K562 (cell line): Measurements from ENCODE around the gene BGLAP. TPM values are rescaled to one million over a fixed set of nuclear protein-coding genes. Genes with fewer than 3 reads are reported as not detected.

Experiments used
- ARID1B ChIP-seq: fragments of 450-650 bp; IDR thresholded peaks from 2 replicates; pipeline ENCODE4 v1.6.1; 2016; ENCODE audit warnings: antibody characterized with exemption, mild to moderate bottlenecking, inconsistent platforms
- ARNT ChIP-seq, 2 experiments: fragments of 450-650 bp; IDR thresholded peaks; 2 replicates each; pipeline ENCODE4 v1.6.1; 2016; ENCODE audit warnings: mild to moderate bottlenecking in 1 of 2
- CXXC5 ChIP-seq: fragments of 250-450 bp; sonication (Bioruptor Pico); IDR thresholded peaks from 2 replicates; pipeline ENCODE4 v1.8.0; 2022; ENCODE audit warnings: inconsistent platforms, mild to moderate bottlenecking, moderate library complexity
- DACH1 ChIP-seq: fragments of 450-650 bp; IDR thresholded peaks from 2 replicates; pipeline ENCODE4 v1.6.1; 2018; ENCODE audit not compliant: partially characterized antibody
- DNMT1 ChIP-seq: fragments of 450-650 bp; IDR thresholded peaks from 2 replicates; pipeline ENCODE4 v1.6.1; 2016; ENCODE audit warnings: antibody characterized with exemption, mild to moderate bottlenecking
- HCFC1 ChIP-seq: IDR thresholded peaks from 2 replicates; pipeline ENCODE4 v1.6.1; 2012; ENCODE audit warnings: low read depth, low read length, improper control_type of control experiment
- HDAC8 ChIP-seq: fragments of 450-650 bp; IDR thresholded peaks from 2 replicates; pipeline ENCODE4 v1.6.1; 2016; ENCODE audit warnings: mild to moderate bottlenecking, missing genetic modification characterization, moderate library complexity, missing compliant biosample characterization
- MCM5 ChIP-seq: fragments of 450-650 bp; IDR thresholded peaks from 2 replicates; pipeline ENCODE4 v1.6.1; 2016; ENCODE audit warnings: low read depth
- NONO ChIP-seq, 2 experiments: fragments of 200-400 bp in 1 of 2; fragments of 450-650 bp in 1 of 2; formaldehyde crosslinking in 1 of 2; IDR thresholded peaks; 2 replicates each; pipeline ENCODE4 v1.6.1; 2017; ENCODE audit warnings: low read depth in 2 of 2, mild to moderate bottlenecking in 2 of 2, moderate library complexity in 2 of 2, low read length in 1 of 2
- SMARCB1 ChIP-seq: IDR thresholded peaks from 2 replicates; pipeline ENCODE4 v1.6.1; 2011; ENCODE audit warnings: improper control_type of control experiment, low read depth; ENCODE audit not compliant: insufficient read length
- SRF ChIP-seq, 2 experiments: fragments of 250-450, 450-650 bp in 1 of 2; sonication (Bioruptor Pico) in 1 of 2; sonication (generic) in 1 of 2; formaldehyde crosslinking; IDR thresholded peaks; 2 replicates each; pipeline versions ENCODE4 v1.5.0 to v1.5.1; 2020 to 2022; ENCODE audit warnings: mild to moderate bottlenecking in 1 of 2, missing genetic modification reagents in 1 of 2
- polyA plus RNA-seq, 8 experiments: library from polyadenylated mRNA; depleted of rRNA in 4 of 8; stranded (reverse) in 5 of 8; unstranded in 3 of 8; fragments of >200 nt; fragmentation: Nextera tagmentation in 2 of 8; fragmentation: Illumina TruSeq in 1 of 8; extraction: Ambion mirVana in 2 of 8; extraction: Trizol in 1 of 8; gene quantifications; 2 replicates each; pipeline versions ENCODE4 v1.2.1 to v1.2.3, GENCODE V29; 2011 to 2014; ENCODE audit warnings: inconsistent platforms in 1 of 8, missing spikeins in 1 of 8
- total RNA-seq, 7 experiments: library from RNA; depleted of rRNA in 6 of 7; stranded (reverse); fragments of >200 nt in 6 of 7; fragmentation: Illumina TruSeq in 2 of 7; extraction: Trizol in 2 of 7; gene quantifications; 2 replicates each; pipeline versions ENCODE4 v1.2.1 to v1.2.3, GENCODE V29; 2011 to 2021; ENCODE audit warnings: low replicate concordance in 1 of 7
- TF ChIP-seq, protein P1 (sequence below): fragments of 450-650 bp; IDR thresholded peaks from 2 replicates; pipeline ENCODE4 v1.6.1; 2018; ENCODE audit not compliant: partially characterized antibody
- TF ChIP-seq, protein P2 (sequence below): IDR thresholded peaks from 2 replicates; pipeline ENCODE4 v1.6.1; 2011; ENCODE audit not compliant: insufficient read length; ENCODE audit errors: extremely low read depth
- TF ChIP-seq, protein P3 (sequence below): fragments of 250-450 bp; sonication (Bioruptor Pico); IDR thresholded peaks from 2 replicates; pipeline ENCODE4 v1.4.0; 2020
- TF ChIP-seq, protein P4 (sequence below): fragments of 250-450 bp; sonication (Bioruptor Pico); IDR thresholded peaks from 2 replicates; pipeline ENCODE4 v1.8.0; 2021; ENCODE audit warnings: borderline replicate concordance, mild to moderate bottlenecking, moderate library complexity; ENCODE audit not compliant: poor library complexity, severe bottlenecking
- TF ChIP-seq, protein P5 (sequence below): fragments of 450-650 bp; IDR thresholded peaks from 2 replicates; pipeline ENCODE4 v1.6.1; 2017; ENCODE audit warnings: antibody characterized with exemption, mild to moderate bottlenecking

BGLAP gene
- total and polyA plus RNA-seq, 9 of the 15 experiments (the other 6 are each of a cell fraction or from before 2014, with no cell fraction given): 0.15 to 1.4 (median 0.28) TPM; not detected in 3

DNA sequence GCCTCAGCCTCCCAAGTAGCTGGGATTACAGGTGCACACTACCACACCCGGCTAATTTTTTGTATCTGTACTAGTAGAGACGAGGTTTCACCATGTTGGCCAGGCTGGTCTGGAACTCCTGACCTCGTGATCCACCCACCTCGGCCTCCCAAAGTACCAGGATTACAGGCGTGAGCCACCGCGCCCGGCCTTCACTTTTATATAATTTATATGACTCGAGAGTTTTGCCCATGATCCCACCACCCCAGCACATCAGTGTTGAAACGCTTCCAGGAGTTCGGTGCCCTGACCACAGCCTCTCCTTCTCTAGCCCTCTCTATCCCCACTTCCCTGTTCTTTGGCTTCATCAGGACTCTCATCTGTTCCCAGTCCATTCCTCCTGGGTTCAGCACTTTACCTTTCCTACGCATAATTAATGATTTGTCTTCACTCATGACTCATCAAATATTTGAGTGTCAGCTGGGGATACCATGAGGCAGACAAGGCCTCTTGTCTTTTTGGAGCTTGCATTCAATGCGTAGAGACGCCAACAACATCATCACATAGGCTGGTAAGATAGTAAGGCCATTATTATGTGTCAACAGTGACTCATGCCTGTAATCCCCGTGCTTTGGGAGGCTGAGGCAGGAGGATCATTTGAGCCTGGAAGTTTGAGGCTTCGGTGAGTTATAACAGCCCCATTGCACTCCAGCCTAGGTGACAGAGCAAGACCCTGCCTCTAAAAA, 27.8 kb upstream of the BGLAP start (continued):
- no peak for TF ChIP-seq DNMT1
- TF ChIP-seq HCFC1: no peak
- TF ChIP-seq HDAC8 (tag): no peak
- TF ChIP-seq, protein P1, sequence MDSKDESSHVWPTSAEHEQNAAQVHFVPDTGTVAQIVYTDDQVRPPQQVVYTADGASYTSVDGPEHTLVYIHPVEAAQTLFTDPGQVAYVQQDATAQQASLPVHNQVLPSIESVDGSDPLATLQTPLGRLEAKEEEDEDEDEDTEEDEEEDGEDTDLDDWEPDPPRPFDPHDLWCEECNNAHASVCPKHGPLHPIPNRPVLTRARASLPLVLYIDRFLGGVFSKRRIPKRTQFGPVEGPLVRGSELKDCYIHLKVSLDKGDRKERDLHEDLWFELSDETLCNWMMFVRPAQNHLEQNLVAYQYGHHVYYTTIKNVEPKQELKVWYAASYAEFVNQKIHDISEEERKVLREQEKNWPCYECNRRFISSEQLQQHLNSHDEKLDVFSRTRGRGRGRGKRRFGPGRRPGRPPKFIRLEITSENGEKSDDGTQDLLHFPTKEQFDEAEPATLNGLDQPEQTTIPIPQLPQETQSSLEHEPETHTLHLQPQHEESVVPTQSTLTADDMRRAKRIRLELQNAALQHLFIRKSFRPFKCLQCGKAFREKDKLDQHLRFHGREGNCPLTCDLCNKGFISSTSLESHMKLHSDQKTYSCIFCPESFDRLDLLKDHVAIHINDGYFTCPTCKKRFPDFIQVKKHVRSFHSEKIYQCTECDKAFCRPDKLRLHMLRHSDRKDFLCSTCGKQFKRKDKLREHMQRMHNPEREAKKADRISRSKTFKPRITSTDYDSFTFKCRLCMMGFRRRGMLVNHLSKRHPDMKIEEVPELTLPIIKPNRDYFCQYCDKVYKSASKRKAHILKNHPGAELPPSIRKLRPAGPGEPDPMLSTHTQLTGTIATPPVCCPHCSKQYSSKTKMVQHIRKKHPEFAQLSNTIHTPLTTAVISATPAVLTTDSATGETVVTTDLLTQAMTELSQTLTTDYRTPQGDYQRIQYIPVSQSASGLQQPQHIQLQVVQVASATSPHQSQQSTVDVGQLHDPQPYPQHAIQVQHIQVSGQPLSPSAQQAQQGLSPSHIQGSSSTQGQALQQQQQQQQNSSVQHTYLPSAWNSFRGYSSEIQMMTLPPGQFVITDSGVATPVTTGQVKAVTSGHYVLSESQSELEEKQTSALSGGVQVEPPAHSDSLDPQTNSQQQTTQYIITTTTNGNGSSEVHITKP: no peak
- TF ChIP-seq, protein P2, sequence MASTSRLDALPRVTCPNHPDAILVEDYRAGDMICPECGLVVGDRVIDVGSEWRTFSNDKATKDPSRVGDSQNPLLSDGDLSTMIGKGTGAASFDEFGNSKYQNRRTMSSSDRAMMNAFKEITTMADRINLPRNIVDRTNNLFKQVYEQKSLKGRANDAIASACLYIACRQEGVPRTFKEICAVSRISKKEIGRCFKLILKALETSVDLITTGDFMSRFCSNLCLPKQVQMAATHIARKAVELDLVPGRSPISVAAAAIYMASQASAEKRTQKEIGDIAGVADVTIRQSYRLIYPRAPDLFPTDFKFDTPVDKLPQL: no peak
- no peak for TF ChIP-seq CXXC5 (CRISPR knock-in tag)
- TF ChIP-seq, protein P3, sequence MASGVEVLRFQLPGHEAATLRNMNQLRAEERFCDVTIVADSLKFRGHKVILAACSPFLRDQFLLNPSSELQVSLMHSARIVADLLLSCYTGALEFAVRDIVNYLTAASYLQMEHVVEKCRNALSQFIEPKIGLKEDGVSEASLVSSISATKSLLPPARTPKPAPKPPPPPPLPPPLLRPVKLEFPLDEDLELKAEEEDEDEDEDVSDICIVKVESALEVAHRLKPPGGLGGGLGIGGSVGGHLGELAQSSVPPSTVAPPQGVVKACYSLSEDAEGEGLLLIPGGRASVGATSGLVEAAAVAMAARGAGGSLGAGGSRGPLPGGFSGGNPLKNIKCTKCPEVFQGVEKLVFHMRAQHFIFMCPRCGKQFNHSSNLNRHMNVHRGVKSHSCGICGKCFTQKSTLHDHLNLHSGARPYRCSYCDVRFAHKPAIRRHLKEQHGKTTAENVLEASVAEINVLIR (CRISPR knock-in tag): no peak
- TF ChIP-seq, protein P4, sequence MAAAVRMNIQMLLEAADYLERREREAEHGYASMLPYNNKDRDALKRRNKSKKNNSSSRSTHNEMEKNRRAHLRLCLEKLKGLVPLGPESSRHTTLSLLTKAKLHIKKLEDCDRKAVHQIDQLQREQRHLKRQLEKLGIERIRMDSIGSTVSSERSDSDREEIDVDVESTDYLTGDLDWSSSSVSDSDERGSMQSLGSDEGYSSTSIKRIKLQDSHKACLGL (CRISPR knock-in tag): no peak
- TF ChIP-seq ARNT (IDR thresholded peaks at IDR 0.05): 0 out of 4 replicates have a peak, but pooled peaks of 1 of the 2 experiments have one; percentile 25
- no peak for TF ChIP-seq SMARCB1
- TF ChIP-seq ARID1B: peak; percentile 66
- TF ChIP-seq, protein P5, sequence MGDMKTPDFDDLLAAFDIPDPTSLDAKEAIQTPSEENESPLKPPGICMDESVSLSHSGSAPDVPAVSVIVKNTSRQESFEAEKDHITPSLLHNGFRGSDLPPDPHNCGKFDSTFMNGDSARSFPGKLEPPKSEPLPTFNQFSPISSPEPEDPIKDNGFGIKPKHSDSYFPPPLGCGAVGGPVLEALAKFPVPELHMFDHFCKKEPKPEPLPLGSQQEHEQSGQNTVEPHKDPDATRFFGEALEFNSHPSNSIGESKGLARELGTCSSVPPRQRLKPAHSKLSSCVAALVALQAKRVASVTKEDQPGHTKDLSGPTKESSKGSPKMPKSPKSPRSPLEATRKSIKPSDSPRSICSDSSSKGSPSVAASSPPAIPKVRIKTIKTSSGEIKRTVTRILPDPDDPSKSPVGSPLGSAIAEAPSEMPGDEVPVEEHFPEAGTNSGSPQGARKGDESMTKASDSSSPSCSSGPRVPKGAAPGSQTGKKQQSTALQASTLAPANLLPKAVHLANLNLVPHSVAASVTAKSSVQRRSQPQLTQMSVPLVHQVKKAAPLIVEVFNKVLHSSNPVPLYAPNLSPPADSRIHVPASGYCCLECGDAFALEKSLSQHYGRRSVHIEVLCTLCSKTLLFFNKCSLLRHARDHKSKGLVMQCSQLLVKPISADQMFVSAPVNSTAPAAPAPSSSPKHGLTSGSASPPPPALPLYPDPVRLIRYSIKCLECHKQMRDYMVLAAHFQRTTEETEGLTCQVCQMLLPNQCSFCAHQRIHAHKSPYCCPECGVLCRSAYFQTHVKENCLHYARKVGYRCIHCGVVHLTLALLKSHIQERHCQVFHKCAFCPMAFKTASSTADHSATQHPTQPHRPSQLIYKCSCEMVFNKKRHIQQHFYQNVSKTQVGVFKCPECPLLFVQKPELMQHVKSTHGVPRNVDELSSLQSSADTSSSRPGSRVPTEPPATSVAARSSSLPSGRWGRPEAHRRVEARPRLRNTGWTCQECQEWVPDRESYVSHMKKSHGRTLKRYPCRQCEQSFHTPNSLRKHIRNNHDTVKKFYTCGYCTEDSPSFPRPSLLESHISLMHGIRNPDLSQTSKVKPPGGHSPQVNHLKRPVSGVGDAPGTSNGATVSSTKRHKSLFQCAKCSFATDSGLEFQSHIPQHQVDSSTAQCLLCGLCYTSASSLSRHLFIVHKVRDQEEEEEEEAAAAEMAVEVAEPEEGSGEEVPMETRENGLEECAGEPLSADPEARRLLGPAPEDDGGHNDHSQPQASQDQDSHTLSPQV: peak; percentile 82
- no peak for TF ChIP-seq MCM5
- TF ChIP-seq SRF (CRISPR knock-in tag; IDR thresholded peaks at IDR 0.05): no peak
- TF ChIP-seq DACH1: peak; percentile 83
- no peak for TF ChIP-seq NONO (IDR thresholded peaks at IDR 0.05; ENCODE audit: low read depth in 2 of 2, low read length in 1 of 2)
